GM21515 (cell line): ENCODE measurements around the gene PRKCQ.
"Not testable (repeated sequence)": the region's sequence is repeated elsewhere in the genome, so short reads cannot be mapped to it uniquely, and the experiment has no call there.

ENCODE experiments used
- ATAC-seq: cut with Tn5 transposase; IDR thresholded peaks from one replicate; pipeline ENCODE4 v1.9.1; 2021; ENCODE audit not compliant: unreplicated experiment

The PRKCQ gene

GRCh38 chr10:6597478-6597877 lies 17.4 kb upstream of the PRKCQ start:
- no peak for ATAC-seq

GRCh38 chr10:6595499-6595898 lies 15.4 kb upstream of the PRKCQ start:
- no peak for ATAC-seq

- ATAC-seq, result no peak
These were observed 13.2 kb upstream of the PRKCQ start for GRCh38 chr10:6593241-6593671.

GRCh38 chr10:6592080-6592479 lies 12.0 kb upstream of the PRKCQ start:
- no peak for ATAC-seq

GRCh38 chr10:6591668-6592067 lies 11.6 kb upstream of the PRKCQ start:
- no peak for ATAC-seq

- ATAC-seq, result no peak
These were observed 10.0 kb upstream of the PRKCQ start for GRCh38 chr10:6590100-6590499.

GRCh38 chr10:6589287-6590094 lies 9.4 kb upstream of the PRKCQ start:
- ATAC-seq, result no peak

- ATAC-seq, result no peak
These were observed 8.8 kb upstream of the PRKCQ start for GRCh38 chr10:6588845-6589244.

GRCh38 chr10:6588082-6588481 lies 8.0 kb upstream of the PRKCQ start:
- ATAC-seq, result no peak

GRCh38 chr10:6586501-6586900 lies 6.4 kb upstream of the PRKCQ start:
- ATAC-seq, result no peak

GRCh38 chr10:6583447-6583846 lies 3.4 kb upstream of the PRKCQ start:
- ATAC-seq, result no peak

GRCh38 chr10:6582913-6583312 lies 2.8 kb upstream of the PRKCQ start:
- not testable (repeated sequence) for ATAC-seq

GRCh38 chr10:6582298-6582697 lies 2.2 kb upstream of the PRKCQ start:
- ATAC-seq, result no peak

GRCh38 chr10:6581778-6582228 lies 1.7 kb upstream of the PRKCQ start:
- ATAC-seq, result no peak

GRCh38 chr10:6581223-6581622 lies 1.1 kb upstream of the PRKCQ start:
- ATAC-seq, result not testable (repeated sequence)

- ATAC-seq, result peak; percentile 92
These were observed 378 bp upstream of the PRKCQ start for GRCh38 chr10:6580279-6581029.

GRCh38 chr10:6579183-6579903 lies 733 bp downstream of the PRKCQ start:
- ATAC-seq, result no peak

GRCh38 chr10:6578795-6579182 lies 1.3 kb downstream of the PRKCQ start:
- ATAC-seq, result no peak

- no peak for ATAC-seq
These were observed 1.8 kb downstream of the PRKCQ start for GRCh38 chr10:6578251-6578771.

- ATAC-seq, result no peak
These were observed 3.8 kb downstream of the PRKCQ start for GRCh38 chr10:6576326-6576725.

- no peak for ATAC-seq
These were observed 5.4 kb downstream of the PRKCQ start for GRCh38 chr10:6574664-6575176.
